Peyer's patch (tissue), 4 donors: ENCODE results near the gene RITA1.

ENCODE experiments used
- POLR2A ChIP-seq, 2 donors: fragments of 450-650 bp; IDR thresholded peaks; one replicate each; pipeline ENCODE4 v1.5.1; 2017; ENCODE audit warnings: antibody characterized with exemption in 2 of 2, mild to moderate bottlenecking in 2 of 2, moderate library complexity in 2 of 2
- TF ChIP-seq, protein P1 (sequence below), 6 experiments: fragments of 450-650 bp in 4 of 6; fragments of 200-600 bp in 2 of 6; sonication (generic) in 1 of 6; IDR thresholded peaks; one replicate each; pipeline ENCODE4 v1.5.1; 2017 to 2019; ENCODE audit warnings: antibody characterized with exemption in 6 of 6, mild to moderate bottlenecking in 3 of 6, moderate library complexity in 1 of 6

DNA sequence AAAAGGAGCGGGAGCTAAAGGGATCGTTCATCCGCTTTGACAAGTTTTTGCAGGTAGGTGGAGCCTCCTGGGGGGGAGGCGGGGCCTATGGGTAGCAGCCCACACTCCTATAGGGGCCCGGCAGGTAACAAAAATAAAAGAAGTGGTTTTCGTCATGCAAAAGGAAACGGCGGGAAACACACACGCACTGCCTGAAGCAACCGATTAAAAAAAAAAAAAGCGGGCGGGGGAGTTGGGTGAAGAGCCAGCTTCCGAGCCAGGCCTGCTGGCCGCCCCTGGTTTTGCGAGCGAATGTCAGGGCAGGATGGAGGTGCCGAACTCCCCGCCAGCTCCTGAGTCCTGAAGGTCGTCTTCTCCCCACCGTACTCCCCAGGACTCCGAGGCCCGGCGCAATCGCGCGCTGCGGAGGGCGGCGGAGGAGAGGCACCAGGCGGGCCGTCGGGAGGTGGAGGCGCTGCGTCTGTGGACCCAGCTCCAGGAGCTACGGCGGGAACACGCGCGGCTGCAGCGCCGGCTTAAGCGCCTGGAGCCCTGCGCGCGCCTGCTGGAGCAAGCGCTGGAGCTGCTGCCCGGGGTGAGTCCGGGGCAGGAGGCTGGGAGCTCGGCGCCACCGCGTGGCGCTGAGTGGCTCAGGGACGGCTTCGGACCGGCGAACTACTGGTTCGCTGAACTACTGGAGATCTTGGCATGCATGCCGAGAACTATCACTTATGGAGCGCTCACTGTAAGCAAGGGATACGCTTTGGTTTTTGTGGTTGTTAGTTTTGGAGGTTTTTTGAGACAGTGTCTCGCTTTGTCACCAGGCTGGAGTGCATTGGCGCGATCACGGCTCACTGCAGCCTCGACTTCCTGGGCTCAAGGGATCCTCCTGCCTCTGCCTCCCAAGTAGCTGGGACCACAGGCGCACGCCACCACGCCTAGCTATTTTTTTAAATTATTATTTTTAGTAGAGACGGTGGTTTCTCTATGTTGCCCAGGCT, 32.4 kb upstream of the RITA1 start:
- TF ChIP-seq, protein P1, sequence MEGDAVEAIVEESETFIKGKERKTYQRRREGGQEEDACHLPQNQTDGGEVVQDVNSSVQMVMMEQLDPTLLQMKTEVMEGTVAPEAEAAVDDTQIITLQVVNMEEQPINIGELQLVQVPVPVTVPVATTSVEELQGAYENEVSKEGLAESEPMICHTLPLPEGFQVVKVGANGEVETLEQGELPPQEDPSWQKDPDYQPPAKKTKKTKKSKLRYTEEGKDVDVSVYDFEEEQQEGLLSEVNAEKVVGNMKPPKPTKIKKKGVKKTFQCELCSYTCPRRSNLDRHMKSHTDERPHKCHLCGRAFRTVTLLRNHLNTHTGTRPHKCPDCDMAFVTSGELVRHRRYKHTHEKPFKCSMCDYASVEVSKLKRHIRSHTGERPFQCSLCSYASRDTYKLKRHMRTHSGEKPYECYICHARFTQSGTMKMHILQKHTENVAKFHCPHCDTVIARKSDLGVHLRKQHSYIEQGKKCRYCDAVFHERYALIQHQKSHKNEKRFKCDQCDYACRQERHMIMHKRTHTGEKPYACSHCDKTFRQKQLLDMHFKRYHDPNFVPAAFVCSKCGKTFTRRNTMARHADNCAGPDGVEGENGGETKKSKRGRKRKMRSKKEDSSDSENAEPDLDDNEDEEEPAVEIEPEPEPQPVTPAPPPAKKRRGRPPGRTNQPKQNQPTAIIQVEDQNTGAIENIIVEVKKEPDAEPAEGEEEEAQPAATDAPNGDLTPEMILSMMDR (IDR thresholded peaks at IDR 0.05) = peak in 4 of 6 experiments; percentile 39 to 61 (median 53)
- no peak for TF ChIP-seq POLR2A (IDR thresholded peaks at IDR 0.05)
